Osteoblast (primary cell): ENCODE data around the gene NRARP. TPM values are rescaled to one million over a fixed set of nuclear protein-coding genes. Genes with fewer than 3 reads are reported as not detected.

Source experiments
- DNase-seq: peaks from one replicate; pipeline ENCODE4 v3.0.0; 2011; ENCODE audit warnings: low spot score, mixed read lengths; ENCODE audit not compliant: insufficient read length; ENCODE audit errors: missing footprints
- H2AFZ ChIP-seq: 2 replicates; pipeline ENCODE4 v1.6.0; 2011; ENCODE audit warnings: mild to moderate bottlenecking, low read length
- H3K27ac ChIP-seq: 2 replicates; pipeline ENCODE4 v1.5.1; 2011; ENCODE audit warnings: mild to moderate bottlenecking, low read depth, low read length, moderate library complexity
- H3K27me3 ChIP-seq: 2 replicates; pipeline ENCODE4 v1.6.0; 2012; ENCODE audit warnings: mild to moderate bottlenecking, control low read depth, inconsistent platforms, low read length, moderate library complexity; ENCODE audit not compliant: insufficient read depth
- H3K36me3 ChIP-seq: 2 replicates; pipeline ENCODE4 v1.5.1; 2011; ENCODE audit warnings: mild to moderate bottlenecking, low read length, control low read depth, moderate library complexity; ENCODE audit not compliant: insufficient read depth
- H3K4me1 ChIP-seq: 2 replicates; pipeline ENCODE4 v1.5.1; 2011; ENCODE audit warnings: mild to moderate bottlenecking, low read length, control low read depth, moderate library complexity; ENCODE audit not compliant: insufficient read depth
- H3K4me2 ChIP-seq: 2 replicates; pipeline ENCODE4 v1.6.0; 2011; ENCODE audit warnings: mild to moderate bottlenecking, low read length; ENCODE audit not compliant: insufficient read depth
- H3K4me3 ChIP-seq: fragments of 200-600 bp; sonication (generic); 3 replicates; pipeline ENCODE4 v1.5.1; 2012; ENCODE audit warnings: mild to moderate bottlenecking, low read length, inconsistent platforms; ENCODE audit not compliant: insufficient read depth
- H3K79me2 ChIP-seq: 2 replicates; pipeline ENCODE4 v1.6.0; 2012; ENCODE audit warnings: mild to moderate bottlenecking, low read length, control low read depth, inconsistent platforms; ENCODE audit not compliant: insufficient read depth
- H3K9me3 ChIP-seq: 2 replicates; pipeline ENCODE4 v1.5.1; 2011; ENCODE audit warnings: low read depth, low read length, control low read depth
- H4K20me1 ChIP-seq: 2 replicates; pipeline ENCODE4 v1.6.0; 2012; ENCODE audit warnings: mild to moderate bottlenecking, low read length, control low read depth; ENCODE audit not compliant: insufficient read depth
- total RNA-seq: library from RNA; depleted of rRNA; stranded (reverse); fragments of >200 nt; gene quantifications from 2 replicates; pipeline ENCODE4 v1.2.3, GENCODE V29; 2012
- TF ChIP-seq, protein P1 (sequence below): IDR thresholded peaks from 2 replicates; pipeline ENCODE4 v1.5.1; 2011; ENCODE audit warnings: mild to moderate bottlenecking, low read depth, low read length, moderate library complexity; ENCODE audit errors: extremely low read depth

Gene NRARP
- total RNA-seq, 1 donor: under 0.01 TPM

GRCh38 chr9:137256856-137257255, 45.2 kb downstream of the NRARP start:
- Histone ChIP-seq H3K36me3 (peaks cover 19% of the 10 kb centered on the region), H4K20me1 (peaks cover 14% of the 10 kb centered on the region), H3K4me3 (no peak overlapping the region), H3K4me2 (peak overlapping the region; percentile 92), H3K27me3 (no peaks in the 10 kb centered on the region), H3K4me1 (peaks cover 13% of the 10 kb centered on the region), H3K79me2 (peaks cover 30% of the 10 kb centered on the region), H3K9me3 (no peaks in the 10 kb centered on the region), H3K27ac (no peak overlapping the region), H2AFZ (no peak overlapping the region)
- TF ChIP-seq, protein P1, sequence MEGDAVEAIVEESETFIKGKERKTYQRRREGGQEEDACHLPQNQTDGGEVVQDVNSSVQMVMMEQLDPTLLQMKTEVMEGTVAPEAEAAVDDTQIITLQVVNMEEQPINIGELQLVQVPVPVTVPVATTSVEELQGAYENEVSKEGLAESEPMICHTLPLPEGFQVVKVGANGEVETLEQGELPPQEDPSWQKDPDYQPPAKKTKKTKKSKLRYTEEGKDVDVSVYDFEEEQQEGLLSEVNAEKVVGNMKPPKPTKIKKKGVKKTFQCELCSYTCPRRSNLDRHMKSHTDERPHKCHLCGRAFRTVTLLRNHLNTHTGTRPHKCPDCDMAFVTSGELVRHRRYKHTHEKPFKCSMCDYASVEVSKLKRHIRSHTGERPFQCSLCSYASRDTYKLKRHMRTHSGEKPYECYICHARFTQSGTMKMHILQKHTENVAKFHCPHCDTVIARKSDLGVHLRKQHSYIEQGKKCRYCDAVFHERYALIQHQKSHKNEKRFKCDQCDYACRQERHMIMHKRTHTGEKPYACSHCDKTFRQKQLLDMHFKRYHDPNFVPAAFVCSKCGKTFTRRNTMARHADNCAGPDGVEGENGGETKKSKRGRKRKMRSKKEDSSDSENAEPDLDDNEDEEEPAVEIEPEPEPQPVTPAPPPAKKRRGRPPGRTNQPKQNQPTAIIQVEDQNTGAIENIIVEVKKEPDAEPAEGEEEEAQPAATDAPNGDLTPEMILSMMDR: no peak
- peak; percentile 77 for DNase-seq

DNA sequence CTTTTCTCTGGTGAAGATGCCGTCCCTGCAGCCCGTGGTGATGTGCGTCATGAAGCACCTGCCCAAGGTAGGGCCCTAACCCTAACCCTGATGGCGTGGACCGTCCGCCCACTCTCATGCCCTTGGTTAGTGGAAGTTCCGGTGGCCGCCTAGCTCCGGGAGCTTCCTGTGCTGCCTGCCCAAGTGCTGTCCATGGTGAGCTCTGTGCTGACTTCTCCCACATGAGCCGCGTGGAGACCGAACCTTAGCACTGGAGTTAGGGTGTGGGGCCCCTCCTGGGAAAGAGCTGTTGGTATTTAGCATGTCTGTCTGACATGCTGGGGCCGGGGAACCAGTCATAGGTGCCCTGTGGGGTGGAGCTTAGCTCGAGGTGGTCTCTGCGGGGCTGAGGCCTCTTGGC, 45.7 kb downstream of the NRARP start:
- Histone ChIP-seq H3K4me1 (peaks cover 13% of the 10 kb centered on the region), H3K9me3 (no peaks in the 10 kb centered on the region), H4K20me1 (peaks cover 14% of the 10 kb centered on the region), H2AFZ (no peak overlapping the region), H3K4me2 (peak overlapping the region; percentile 92), H3K4me3 (peak overlapping the region; percentile 90), H3K79me2 (peaks cover 30% of the 10 kb centered on the region), H3K36me3 (peaks cover 19% of the 10 kb centered on the region), H3K27me3 (no peaks in the 10 kb centered on the region), H3K27ac (no peak overlapping the region)
- DNase-seq: peak; percentile 67
- TF ChIP-seq, protein P1: no peak

- H2AFZ ChIP-seq: peak overlapping the region; percentile 33
- TF ChIP-seq, protein P1: no peak
- peaks cover 30% of the 10 kb centered on the region for H3K79me2 ChIP-seq
- peak overlapping the region; percentile 92 for H3K4me2 ChIP-seq
- H3K36me3 ChIP-seq: peaks cover 19% of the 10 kb centered on the region
- no peak overlapping the region for H3K27ac ChIP-seq
- H3K4me1 ChIP-seq: peaks cover 13% of the 10 kb centered on the region
- no peaks in the 10 kb centered on the region for H3K9me3 ChIP-seq
- H3K27me3 ChIP-seq: no peaks in the 10 kb centered on the region
- H3K4me3 ChIP-seq: peak overlapping the region; percentile 90
- H4K20me1 ChIP-seq: peaks cover 14% of the 10 kb centered on the region
- no peak for DNase-seq
Observed at GRCh38 chr9:137255448-137256114, 46.5 kb downstream of the NRARP start.

GRCh38 chr9:137254624-137255447, 47.2 kb downstream of the NRARP start, which contains the start of gene NELFB:
Gene NELFB, plus strand, starts transcription at chr9:137255327.
- peaks cover 30% of the 10 kb centered on the region for H3K79me2 ChIP-seq
- no peak within 1 kb of the TSS for H3K27ac ChIP-seq
- H3K4me3 ChIP-seq: peak within 1 kb of the TSS; percentile 90
- DNase-seq: peak; percentile 100
- no peaks in the 10 kb centered on the region for H3K9me3 ChIP-seq
- H3K27me3 ChIP-seq: peaks cover under 1% of the 10 kb centered on the region
- TF ChIP-seq, protein P1: no peak
- H2AFZ ChIP-seq: peak within 1 kb of the TSS; percentile 88
- peaks cover 13% of the 10 kb centered on the region for H3K4me1 ChIP-seq
- peaks cover 19% of the 10 kb centered on the region for H3K36me3 ChIP-seq
- H3K4me2 ChIP-seq: peak within 1 kb of the TSS; percentile 92
- peaks cover 14% of the 10 kb centered on the region for H4K20me1 ChIP-seq
